HG02970 (cell line): ENCODE results near the gene DNAJC7.
"Not testable (repeated sequence)": the region's sequence is repeated elsewhere in the genome, so short reads cannot be mapped to it uniquely, and the experiment has no call there.

Source experiments
- ATAC-seq: cut with Tn5 transposase; IDR thresholded peaks from one replicate; pipeline ENCODE4 v1.9.1; 2021; ENCODE audit warnings: mild to moderate bottlenecking, moderate library complexity, moderate number of reproducible peaks; ENCODE audit not compliant: unreplicated experiment, low FRiP score

The DNAJC7 gene

DNA sequence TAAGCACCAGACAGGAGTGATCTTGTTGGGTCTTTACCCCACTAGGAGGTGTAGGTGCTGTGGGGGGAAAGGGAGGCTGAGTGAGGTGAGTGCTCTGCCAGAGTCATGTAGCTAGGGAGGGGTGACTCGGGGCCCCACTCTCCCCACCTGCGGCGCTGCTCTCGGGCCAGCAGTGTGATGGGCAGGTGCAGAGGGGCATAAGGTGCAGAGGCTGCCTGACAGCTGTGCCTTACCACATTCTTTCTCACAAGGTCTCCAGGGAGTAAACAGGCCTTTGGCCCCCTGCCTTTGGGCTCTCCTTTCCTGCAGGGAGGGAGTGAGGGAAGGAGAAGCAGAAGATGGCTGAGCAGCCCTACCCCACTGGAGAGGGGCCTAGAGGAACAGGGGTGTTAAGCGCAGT, 55.1 kb downstream of the DNAJC7 start:
- ATAC-seq = no peak

DNA sequence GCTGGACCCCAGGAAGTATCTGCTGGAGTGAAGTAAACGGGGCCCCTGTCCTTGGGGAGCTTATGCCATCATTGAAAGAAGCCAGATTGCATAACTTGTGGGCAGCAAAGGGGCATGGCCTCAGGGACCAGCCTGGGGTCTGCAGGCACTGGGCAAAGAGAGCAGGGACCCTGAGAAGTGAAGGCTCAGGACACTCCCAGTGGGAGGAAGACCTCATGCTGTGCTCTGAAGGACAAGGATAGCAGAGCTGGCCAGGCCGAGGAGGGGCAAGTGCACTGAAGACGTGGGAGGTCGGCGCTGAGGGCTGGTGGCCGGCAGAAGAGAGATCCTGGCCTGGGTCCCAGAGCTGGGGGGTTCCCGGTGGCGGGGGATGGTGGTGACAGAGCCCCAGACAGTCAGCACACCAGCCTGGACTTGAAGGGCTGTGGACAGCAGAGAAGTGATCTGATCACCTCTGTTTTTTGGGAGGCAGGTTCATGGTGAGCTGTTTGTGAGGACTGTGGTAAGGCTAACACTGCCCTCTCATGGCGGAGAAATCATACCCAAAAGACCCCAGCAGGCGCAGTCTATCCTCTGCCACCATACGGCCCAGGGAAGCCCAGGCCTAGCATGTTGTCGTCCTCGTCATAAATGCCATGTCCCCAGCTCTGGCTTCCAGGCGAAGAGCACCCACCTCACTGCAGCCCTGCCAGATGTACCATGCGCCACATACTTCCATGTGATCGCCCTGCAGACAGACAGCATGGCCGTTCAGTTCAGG, 57.7 kb downstream of the DNAJC7 start:
- no peak for ATAC-seq

DNA sequence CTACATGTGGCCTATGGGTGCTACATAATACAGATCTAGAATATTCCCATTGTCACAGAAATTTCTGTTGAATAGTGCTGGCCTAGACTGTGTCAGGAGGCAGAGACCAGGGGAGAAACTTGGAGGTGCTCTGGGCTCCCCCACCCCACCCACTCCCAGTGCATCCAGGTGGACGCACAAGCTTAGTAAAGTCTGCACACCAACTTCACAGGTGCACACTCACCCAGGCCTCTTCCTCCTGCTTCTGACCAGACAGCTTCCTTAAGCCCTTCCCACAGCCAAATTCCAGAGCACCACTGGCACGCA, 58.3 kb downstream of the DNAJC7 start:
- no peak for ATAC-seq

DNA sequence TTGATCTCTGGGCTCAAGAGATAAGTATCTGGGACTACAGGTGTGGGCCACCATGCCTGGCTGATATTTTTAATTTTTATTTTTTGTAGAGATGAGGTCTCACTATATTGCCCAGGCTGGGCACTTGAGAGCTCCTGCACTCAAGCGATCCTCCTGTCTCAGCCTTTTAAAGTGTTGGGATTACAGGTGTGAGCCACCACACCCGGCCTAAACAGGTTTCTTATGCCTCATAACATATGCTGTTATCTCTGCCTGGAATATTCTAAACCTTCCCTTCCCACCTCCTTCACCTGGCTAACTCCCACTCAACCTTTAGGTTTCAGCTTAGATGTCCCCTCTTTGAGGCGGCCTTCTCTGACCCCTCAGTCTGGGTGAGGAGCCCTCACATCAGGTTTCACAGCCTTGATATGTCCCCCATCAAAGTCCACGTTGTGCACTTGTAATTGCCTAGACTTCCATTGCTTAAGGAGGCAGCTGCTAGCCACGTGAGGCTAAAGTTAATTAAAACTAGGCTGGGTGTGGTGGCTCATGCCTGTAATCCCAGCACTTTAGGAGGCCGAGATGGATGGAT, 59.3 kb downstream of the DNAJC7 start:
- ATAC-seq = no peak

DNA sequence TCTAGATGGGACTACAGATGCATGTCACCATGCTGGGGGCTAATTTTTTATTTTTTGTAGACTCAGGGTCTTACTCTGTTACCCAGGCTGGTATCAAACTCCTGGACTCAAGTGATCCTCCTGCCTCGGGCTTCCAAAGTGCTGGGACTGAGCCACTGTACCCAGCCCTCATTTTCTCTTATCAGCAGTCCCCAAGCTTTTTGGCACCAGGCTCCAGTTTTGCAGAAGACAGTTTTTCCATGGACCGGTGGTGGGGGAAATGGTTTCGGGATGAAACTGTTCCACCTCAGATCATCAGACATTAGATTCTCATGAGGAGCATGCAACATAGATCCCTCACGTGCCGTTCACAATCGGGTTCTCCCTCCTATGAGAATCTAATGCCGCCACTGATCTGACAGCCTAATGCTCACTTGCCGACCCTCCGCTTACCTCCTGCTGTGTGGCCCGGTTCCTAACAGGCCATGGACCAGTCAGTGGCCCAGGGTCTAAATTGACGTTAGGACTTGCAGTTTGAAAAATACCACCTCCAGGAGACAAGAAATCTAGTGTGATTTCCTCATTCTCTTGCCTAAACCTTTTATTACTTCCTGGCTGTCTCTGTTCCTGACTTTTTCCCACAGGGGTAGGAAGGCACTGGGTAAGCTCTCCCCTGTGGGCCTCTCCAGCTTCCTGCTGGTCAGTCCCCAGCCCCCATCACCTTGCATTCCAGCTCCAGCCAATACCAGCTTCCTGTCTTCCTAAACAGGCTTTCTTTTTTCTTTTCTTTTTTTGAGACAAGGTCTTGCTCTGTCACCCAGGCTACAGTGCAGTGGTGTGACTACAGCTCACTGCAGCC, 60.0 kb downstream of the DNAJC7 start:
- no peak for ATAC-seq

DNA sequence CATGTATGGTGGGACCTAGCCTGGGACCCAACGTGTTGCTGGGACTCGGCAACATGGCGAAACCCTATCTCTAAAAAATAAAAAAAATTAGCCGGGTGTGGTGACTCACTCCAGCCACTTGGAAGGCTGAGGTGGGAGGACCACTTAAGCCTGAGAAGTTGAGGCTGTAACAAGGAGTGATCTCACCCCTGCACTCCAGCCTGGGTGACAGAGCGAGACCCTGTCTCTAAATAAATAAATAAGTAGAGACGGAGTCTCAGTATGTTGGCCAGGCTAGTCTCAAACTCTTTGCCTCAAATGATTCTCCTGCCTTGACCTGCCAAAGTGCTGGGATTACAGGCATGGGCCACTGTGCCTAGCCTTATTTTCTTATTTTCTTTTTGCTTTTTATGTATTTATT, 60.7 kb downstream of the DNAJC7 start:
- no peak for ATAC-seq

DNA sequence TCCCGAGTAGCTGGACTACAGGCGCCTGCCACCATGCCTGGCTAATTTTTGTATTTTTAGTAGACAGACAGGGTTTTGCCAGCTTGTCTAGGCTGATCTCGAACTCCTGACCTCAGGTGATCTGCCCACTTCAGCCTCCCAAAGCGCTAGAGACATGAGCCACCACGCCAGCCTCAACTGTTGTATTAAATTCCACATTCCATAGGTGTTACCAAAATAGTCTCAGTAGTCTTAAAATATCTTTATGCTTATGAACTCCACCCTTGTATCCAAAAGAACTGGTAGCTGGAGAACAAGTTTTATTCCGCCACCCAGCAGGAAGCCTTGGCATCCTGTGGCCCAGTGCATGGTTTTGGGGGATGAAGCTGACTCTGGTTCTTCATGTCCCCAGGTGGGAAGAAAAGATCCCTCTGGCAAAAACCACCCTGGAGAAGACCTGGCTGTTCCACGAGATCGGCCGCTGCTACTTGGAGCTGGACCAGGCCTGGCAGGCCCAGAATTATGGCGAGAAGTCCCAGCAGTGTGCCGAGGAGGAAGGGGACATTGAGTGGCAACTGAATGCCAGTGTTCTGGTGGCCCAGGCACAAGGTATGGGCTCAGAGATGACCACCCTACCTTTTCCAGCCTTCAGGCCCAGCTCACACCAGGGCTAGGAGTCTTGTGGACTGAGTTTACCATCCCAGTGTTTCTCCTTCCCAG, 68.3 kb downstream of the DNAJC7 start:
- ATAC-seq = no peak

DNA sequence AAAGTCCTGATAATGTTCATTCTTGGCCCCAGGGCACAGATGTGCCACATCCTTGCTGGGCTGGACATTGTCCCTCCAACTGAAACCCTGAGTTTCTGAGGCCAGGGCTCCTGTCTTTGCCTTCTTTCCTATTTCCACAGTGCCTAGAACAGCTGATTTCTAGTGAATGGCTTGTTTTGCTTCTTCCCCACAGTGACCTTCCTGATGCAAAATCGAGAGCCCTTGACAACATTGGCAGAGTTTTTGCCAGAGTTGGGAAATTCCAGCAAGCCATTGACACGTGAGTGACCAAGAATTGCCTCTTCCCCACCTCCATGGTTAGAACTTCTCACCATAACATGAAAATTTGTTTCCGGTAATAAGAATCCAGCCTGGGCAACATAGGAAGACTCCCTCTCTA, 72.3 kb downstream of the DNAJC7 start:
- ATAC-seq = no peak

DNA sequence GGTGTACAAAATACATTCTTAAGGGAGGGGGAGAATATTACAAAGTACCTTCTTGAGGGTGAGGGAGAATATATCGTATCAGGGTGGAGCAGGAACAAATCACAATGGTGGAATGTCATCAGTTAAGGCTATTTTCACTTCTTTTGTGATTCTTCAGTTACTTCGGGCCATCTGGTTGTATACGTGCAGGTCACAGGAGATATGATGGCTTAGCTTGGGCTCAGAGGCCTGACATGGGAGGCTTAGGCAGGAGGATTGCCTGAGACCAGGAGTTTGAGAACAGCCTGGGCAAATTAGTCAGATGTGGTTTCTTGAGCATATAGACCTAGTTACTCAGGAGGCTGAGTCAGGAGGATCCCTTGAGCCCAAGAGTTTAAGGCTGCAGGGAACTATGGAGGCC, 73.7 kb downstream of the DNAJC7 start:
- no peak for ATAC-seq

DNA sequence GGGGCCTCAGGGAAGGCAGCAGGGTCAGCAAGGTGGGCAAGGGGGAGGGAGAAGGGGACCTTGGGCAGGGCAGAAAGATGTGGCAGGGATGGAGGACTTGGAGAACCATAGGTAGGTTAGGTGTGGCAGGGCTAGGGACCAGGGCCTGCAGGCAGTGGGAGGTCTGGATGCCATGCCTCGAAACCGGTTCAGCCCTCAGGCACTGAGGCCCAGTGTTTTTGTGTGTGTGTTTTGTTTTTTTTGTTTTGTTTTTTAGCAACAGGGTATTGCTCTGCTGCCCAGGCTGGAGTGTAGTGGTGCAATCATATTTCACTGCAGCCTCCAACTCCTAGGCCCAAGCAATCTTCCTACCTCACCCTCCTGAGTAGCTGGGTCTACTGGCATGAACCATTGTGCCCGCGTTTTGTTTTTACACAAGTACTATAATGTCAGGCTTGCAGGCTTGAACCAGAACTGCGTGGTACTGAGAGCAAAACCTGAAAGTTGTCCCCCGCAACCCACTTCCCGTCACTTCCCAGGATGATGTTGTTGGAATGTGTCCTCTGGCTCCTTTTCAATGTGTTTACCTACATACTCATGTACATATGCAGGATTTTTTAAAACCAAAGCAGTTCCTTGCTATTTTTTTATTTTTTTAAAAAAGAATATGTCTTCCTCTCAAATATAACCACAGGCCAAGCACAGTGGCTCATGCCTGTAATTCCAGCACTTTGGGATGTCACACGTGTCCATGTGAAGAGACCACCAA, 74.4 kb downstream of the DNAJC7 start:
- ATAC-seq = no peak

DNA sequence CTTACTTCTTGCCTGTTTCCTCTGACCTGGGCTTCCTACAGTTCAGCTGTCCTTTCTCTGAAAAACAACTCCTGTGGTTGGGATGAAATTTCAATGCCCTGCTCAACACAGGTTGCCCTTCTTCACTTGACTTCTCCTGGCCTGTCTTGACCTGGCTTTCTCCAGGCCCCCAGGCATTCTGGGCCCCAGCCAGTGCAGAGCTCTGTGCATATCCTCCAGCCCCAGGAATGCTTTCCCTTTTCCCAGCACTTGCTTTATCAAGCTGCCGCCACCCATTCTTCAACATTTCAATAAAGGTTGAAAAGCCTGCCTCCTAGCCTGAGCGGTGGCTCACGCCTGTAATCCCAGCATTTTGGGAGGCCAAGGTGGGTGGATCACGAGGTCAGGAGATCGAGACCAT, 76.1 kb downstream of the DNAJC7 start:
- ATAC-seq = no peak

DNA sequence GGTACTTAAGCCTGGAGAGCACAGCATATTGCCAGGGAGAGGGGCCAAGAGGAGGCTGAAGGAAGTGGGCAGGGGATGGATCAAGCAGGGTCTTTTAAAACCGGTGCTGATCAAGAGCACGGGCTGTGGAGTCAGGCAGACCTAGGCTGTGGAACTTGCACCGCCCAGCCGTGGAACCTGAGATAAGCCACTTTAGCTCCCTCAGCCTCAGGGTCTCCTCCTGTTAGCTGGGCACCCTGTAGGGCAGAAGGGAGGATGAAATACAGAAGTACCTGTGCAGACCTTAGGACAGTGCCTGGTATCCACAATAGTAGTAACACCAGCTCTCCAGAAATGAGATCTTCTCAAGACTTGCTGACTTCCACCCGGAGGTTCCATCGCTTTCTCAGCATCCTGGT, 77.5 kb downstream of the DNAJC7 start:
- ATAC-seq = no peak

DNA sequence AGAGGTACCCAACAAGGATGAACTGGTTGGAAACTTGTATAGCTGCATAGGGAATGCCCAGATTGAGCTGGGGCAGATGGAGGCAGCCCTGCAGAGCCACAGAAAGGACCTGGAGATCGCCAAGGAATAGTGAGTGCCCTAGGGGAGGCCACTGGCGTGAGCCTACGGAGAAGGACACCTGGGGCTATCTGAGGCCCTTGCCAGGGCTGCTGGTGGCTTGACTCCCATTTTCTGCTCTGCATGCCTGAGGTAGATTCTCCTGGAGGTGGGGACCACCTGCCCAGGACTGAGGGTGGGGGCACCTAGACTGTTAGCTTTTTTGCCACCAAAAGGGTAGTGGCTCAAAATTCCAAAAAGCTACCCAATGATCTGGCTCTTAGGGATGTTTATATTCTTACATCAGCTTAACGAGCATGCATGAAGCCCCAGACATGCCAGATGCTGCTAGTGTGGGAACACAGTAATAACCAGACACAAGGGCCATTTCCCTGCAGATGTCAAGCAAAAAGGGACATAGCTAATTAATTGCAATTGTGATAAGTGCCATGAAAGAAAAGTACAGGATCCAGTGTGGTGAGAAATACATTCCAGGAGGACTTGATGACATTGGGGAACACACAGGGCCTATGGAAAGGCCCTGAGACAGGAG, 78.1 kb downstream of the DNAJC7 start:
- no peak for ATAC-seq

DNA sequence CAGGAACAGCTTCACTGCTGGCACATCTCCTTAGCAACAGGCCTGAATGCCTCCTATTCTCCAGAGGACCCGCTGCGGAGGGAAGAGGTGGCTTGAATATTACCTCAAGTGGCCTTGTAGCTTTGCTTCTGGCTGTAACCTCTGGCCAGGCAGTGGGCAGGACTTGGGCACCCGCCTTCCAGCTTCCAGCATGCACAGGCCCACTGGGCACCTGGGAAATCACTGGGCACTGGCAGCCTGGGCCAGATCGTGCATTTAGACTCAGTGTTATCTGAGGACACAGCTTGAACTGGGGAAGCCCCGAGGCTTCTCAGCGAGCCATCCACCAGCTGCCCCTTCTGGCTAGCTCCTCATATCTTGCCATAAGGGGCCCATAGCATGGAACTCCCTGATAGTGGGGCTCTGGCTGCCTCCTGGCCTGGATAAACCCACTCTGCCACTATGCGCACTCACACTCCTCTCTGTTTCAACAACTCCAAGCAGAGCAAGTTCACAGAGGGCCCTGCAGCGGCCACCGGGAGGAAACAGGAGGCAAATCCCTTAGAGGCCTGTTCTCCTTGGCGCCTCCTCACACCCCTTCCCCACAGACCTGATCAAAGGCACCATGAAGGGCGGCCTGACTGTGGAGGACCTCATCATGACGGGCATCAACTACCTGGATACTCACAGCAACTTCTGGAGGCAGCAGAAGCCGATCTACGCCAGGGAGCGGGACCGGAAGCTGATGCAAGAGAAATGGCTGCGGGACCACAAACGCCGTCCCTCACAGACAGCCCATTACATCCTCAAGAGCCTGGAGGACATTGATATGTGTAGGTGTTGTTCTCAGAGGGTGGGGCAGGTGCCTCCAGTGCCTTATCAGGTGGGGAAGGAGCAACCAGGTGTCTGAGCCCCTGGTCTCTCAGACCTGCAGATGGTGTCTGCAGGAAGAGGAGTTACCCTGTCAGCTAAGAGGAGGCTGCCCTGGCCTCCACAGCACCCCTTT, 79.0 kb downstream of the DNAJC7 start:
- ATAC-seq = no peak

DNA sequence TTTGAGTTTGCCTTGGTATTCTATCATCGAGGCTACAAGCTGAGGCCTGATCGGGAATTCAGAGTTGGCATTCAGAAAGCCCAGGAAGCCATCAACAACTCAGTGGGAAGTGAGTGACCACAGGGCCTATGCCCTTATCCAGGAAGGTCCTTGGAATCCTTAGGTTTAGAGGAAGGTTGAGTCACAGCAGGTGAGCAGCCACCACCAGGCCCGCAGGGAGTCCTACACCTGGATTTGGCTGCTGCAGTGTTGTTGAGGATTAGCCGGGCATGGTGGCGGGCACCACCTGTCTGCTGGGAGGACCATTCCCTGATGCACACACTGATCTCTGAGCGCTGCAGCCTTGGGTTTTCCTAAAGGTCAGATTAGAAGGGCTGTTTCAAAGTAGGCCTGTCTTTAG, 81.6 kb downstream of the DNAJC7 start:
- no peak for ATAC-seq

DNA sequence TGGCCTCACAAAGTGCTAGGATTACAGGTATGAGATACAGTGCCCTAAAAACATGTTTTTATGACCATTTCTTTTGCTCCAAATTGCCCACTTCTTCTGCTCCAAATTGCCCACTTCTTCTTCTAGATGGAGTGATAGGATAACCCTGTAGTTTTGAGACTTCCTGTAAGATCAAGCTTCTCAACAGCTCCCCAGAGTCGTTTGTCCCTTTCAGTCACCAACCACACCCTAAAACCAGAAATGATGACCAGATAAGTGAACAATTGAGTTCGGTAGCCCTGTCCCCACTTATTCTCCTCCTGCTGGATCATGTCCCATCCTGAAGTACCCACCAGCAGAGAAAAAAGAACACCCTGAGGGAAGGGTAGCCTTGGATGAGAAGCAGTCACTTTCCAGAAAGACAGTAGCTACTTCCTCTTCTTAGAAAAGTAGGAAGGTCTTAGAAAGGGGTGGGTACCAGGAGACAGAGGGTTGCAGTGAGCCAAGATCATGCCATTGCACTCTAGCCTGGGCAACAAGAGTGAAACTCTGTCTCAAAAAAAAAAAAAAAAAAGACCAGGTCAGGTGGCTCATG, 84.3 kb downstream of the DNAJC7 start:
- no peak for ATAC-seq

DNA sequence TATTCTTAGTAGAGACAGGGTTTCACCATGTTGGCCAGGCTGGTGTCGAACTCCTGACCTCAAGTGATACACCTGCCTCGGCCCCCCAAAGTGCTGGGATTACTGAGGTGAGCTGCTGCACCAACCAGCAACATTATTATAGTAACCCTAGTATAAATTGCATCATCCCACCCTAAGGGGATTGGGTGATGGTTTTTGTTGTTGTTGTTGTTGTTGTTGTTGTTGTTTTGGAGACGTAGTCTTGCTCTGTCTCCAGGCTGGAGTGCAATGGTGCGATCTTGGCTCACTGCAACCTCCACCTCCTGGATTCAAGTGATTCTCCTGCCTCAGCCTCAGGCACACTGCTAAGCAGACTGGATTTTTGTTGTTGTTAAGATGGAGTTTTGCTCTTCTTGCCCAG, 85.5 kb downstream of the DNAJC7 start:
- not testable (repeated sequence) for ATAC-seq

DNA sequence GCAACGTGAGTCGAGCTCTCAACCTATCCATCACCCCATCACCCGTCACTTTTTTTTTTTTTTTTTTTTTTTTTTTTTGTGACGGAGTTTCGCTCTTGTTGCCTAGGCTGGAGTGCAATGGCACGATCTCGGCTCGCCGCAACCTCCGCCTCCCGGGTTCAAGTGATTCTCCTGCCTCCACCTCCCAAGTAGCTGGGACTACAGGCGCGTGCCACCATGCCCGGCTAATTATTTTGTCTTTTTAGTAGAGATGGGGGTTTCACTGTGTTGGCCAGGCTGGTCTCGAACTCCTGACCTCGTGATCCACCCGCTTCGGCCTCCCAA, 86.4 kb downstream of the DNAJC7 start:
- not testable (repeated sequence) for ATAC-seq
